ENCODE results near the gene OTOP3. TPM values are rescaled to one million over a fixed set of nuclear protein-coding genes. Genes with fewer than 3 reads are reported as not detected.

Gene OTOP3
- total and polyA plus RNA-seq, 9 donors, result 0.89 TPM; not detected in 8

DNA sequence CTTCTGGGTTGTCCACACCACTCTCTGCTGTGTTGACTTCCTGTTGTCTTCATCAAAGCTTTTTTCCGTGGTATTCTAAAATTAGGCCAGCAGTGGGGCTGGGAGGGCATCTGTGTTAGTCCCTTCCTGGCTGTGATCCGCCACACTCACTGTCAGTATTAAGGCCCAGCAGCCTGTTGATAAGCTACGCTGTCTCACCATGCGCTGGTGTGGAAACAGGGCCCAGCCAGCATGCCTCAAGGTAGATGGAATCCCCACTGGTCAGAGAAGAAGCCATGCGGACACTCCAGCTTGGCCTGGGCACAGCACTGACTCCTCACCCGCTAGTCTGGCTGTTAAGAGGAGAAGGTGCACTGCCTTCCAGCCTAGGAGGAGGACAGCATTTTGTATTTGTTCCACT lies 63.1 kb downstream of the OTOP3 start:
- Histone ChIP-seq H3K27ac (ENCODE audit: low read length) (peak overlapping the region; percentile 7), H3K36me3 (ENCODE audit: control insufficient read depth, insufficient read depth, low read length) (peaks cover 32% of the 10 kb centered on the region), H3K27me3 (ENCODE audit: control insufficient read depth, insufficient read depth, low read length) (no peaks in the 10 kb centered on the region), H3K4me3 (ENCODE audit: low read length) (no peak overlapping the region), H3K9me3 (replicated peaks; ENCODE audit: control insufficient read depth, low read depth, low read length) (no peaks in the 10 kb centered on the region), H3K4me1 (ENCODE audit: control insufficient read depth, insufficient read depth, low read length) (peaks cover 4% of the 10 kb centered on the region)
- DNase-seq, result no peak
- 94% methylated on average over 5 of the region's 6 CpGs for WGBS (ENCODE audit: insufficient coverage)

GRCh38 chr17:74999523-74999922 lies 63.8 kb downstream of the OTOP3 start:
- WGBS (ENCODE audit: insufficient coverage), result 76% methylated on average over 3 of the region's 4 CpGs

More at GRCh38 chr17:74999523-74999922, 63.8 kb downstream of the OTOP3 start:
- Histone ChIP-seq H3K4me1 (ENCODE audit: control insufficient read depth, insufficient read depth, low read length) (peaks cover 4% of the 10 kb centered on the region), H3K9me3 (replicated peaks; ENCODE audit: control insufficient read depth, low read depth, low read length) (no peaks in the 10 kb centered on the region), H3K36me3 (ENCODE audit: control insufficient read depth, insufficient read depth, low read length) (peaks cover 35% of the 10 kb centered on the region), H3K27me3 (ENCODE audit: control insufficient read depth, insufficient read depth, low read length) (no peaks in the 10 kb centered on the region), H3K27ac (ENCODE audit: low read length) (no peak overlapping the region), H3K4me3 (ENCODE audit: low read length) (no peak overlapping the region)
- no peak for DNase-seq

Other genes with a start within 250 kb of the OTOP3 start
- 0.22 TPM for gene CD300LF, start 223.0 kb upstream of the OTOP3 start, total RNA-seq
- gene CD300LF, start 223.0 kb upstream of the OTOP3 start, polyA plus RNA-seq (ENCODE audit: insufficient read depth in 1 of 8, insufficient read length in 8 of 8, low replicate concordance in 1 of 8), result under 1 TPM; 0.21 to 0.65 (median 0.47) TPM
- gene RAB37, start 198.6 kb upstream of the OTOP3 start, total RNA-seq, result 0.53 TPM
- 1 to 10 TPM in 5 of 8 donors, under 1 TPM in 3; 0.80 to 1.7 (median 1.1) TPM for gene RAB37, start 198.6 kb upstream of the OTOP3 start, polyA plus RNA-seq (ENCODE audit: insufficient read depth in 1 of 8, insufficient read length in 8 of 8, low replicate concordance in 1 of 8)
- gene NHERF1, start 187.3 kb upstream of the OTOP3 start, total RNA-seq, result 3.5 TPM
- 10 to 100 TPM in 2 of 8 donors, 1 to 10 TPM in 6; 5.3 to 24.4 (median 8.2) TPM for gene NHERF1, start 187.3 kb upstream of the OTOP3 start, polyA plus RNA-seq (ENCODE audit: insufficient read depth in 1 of 8, insufficient read length in 8 of 8, low replicate concordance in 1 of 8)
- 34.0 TPM for gene NAT9, start 159.6 kb upstream of the OTOP3 start, total RNA-seq
- gene NAT9, start 159.6 kb upstream of the OTOP3 start, polyA plus RNA-seq (ENCODE audit: insufficient read depth in 1 of 8, insufficient read length in 8 of 8, low replicate concordance in 1 of 8), result 10 to 100 TPM; 35.3 to 48.6 (median 37.7) TPM
- 2.3 TPM for gene GRIN2C, start 76.0 kb upstream of the OTOP3 start, total RNA-seq
- 1 to 10 TPM in 4 of 8 donors, under 1 TPM in 4; 0.64 to 1.6 (median 0.99) TPM for gene GRIN2C, start 76.0 kb upstream of the OTOP3 start, polyA plus RNA-seq (ENCODE audit: insufficient read depth in 1 of 8, insufficient read length in 8 of 8, low replicate concordance in 1 of 8)
- 2.7 TPM for gene FDXR, start 62.9 kb upstream of the OTOP3 start, total RNA-seq
- 1 to 10 TPM; 2.4 to 5.4 (median 3.0) TPM for gene FDXR, start 62.9 kb upstream of the OTOP3 start, polyA plus RNA-seq (ENCODE audit: insufficient read depth in 1 of 8, insufficient read length in 8 of 8, low replicate concordance in 1 of 8)
- not detected for gene FADS6, start 42.3 kb upstream of the OTOP3 start, total RNA-seq
- under 1 TPM in 5 of 8 donors, not detected in 3; 0.07 to 0.56 (median 0.09) TPM for gene FADS6, start 42.3 kb upstream of the OTOP3 start, polyA plus RNA-seq (ENCODE audit: insufficient read depth in 1 of 8, insufficient read length in 8 of 8, low replicate concordance in 1 of 8)
- gene USH1G, start 12.6 kb upstream of the OTOP3 start, total RNA-seq, result not detected
- gene USH1G, start 12.6 kb upstream of the OTOP3 start, polyA plus RNA-seq (ENCODE audit: insufficient read depth in 1 of 8, insufficient read length in 8 of 8, low replicate concordance in 1 of 8), result under 1 TPM in 4 of 8 donors, not detected in 4; 0.02 to 0.53 (median 0.07) TPM
- not detected for gene OTOP2, start 11.6 kb upstream of the OTOP3 start, total RNA-seq
- gene OTOP2, start 11.6 kb upstream of the OTOP3 start, polyA plus RNA-seq (ENCODE audit: insufficient read depth in 1 of 8, insufficient read length in 8 of 8, low replicate concordance in 1 of 8), result not detected
- gene HID1, start 36.9 kb downstream of the OTOP3 start, total RNA-seq, result 2.7 TPM
- 10 to 100 TPM in 1 of 8 donors, 1 to 10 TPM in 7; 4.3 to 12.6 (median 6.8) TPM for gene HID1, start 36.9 kb downstream of the OTOP3 start, polyA plus RNA-seq (ENCODE audit: insufficient read depth in 1 of 8, insufficient read length in 8 of 8, low replicate concordance in 1 of 8)
- 3.4 TPM for gene CDR2L, start 51.7 kb downstream of the OTOP3 start, total RNA-seq
- gene CDR2L, start 51.7 kb downstream of the OTOP3 start, polyA plus RNA-seq (ENCODE audit: insufficient read depth in 1 of 8, insufficient read length in 8 of 8, low replicate concordance in 1 of 8), result 10 to 100 TPM in 2 of 8 donors, 1 to 10 TPM in 6; 7.7 to 12.2 (median 8.9) TPM
- 34.0 TPM for gene MRPL58, start 76.8 kb downstream of the OTOP3 start, total RNA-seq
- 10 to 100 TPM; 17.6 to 25.2 (median 21.1) TPM for gene MRPL58, start 76.8 kb downstream of the OTOP3 start, polyA plus RNA-seq (ENCODE audit: insufficient read depth in 1 of 8, insufficient read length in 8 of 8, low replicate concordance in 1 of 8)
- 332 TPM for gene ATP5PD, start 111.1 kb downstream of the OTOP3 start, total RNA-seq
- gene ATP5PD, start 111.1 kb downstream of the OTOP3 start, polyA plus RNA-seq (ENCODE audit: insufficient read depth in 1 of 8, insufficient read length in 8 of 8, low replicate concordance in 1 of 8), result 100 to 1,000 TPM; 216 to 280 (median 246) TPM
- 16.8 TPM for gene KCTD2, start 111.3 kb downstream of the OTOP3 start, total RNA-seq
- 10 to 100 TPM; 19.8 to 24.7 (median 22.2) TPM for gene KCTD2, start 111.3 kb downstream of the OTOP3 start, polyA plus RNA-seq (ENCODE audit: insufficient read depth in 1 of 8, insufficient read length in 8 of 8, low replicate concordance in 1 of 8)
- gene SLC16A5, start 152.1 kb downstream of the OTOP3 start, total RNA-seq, result 4.4 TPM
- 10 to 100 TPM in 2 of 8 donors, 1 to 10 TPM in 6; 7.8 to 12.7 (median 8.4) TPM for gene SLC16A5, start 152.1 kb downstream of the OTOP3 start, polyA plus RNA-seq (ENCODE audit: insufficient read depth in 1 of 8, insufficient read length in 8 of 8, low replicate concordance in 1 of 8)
- gene ARMC7, start 174.1 kb downstream of the OTOP3 start, total RNA-seq, result 2.4 TPM
- gene ARMC7, start 174.1 kb downstream of the OTOP3 start, polyA plus RNA-seq (ENCODE audit: insufficient read depth in 1 of 8, insufficient read length in 8 of 8, low replicate concordance in 1 of 8), result 1 to 10 TPM; 6.2 to 7.9 (median 7.5) TPM
- gene NT5C, start 195.8 kb downstream of the OTOP3 start, total RNA-seq, result 55.6 TPM
- 10 to 100 TPM; 38.3 to 53.8 (median 42.4) TPM for gene NT5C, start 195.8 kb downstream of the OTOP3 start, polyA plus RNA-seq (ENCODE audit: insufficient read depth in 1 of 8, insufficient read length in 8 of 8, low replicate concordance in 1 of 8)
- 138 TPM for gene JPT1, start 218.6 kb downstream of the OTOP3 start, total RNA-seq
- gene JPT1, start 218.6 kb downstream of the OTOP3 start, polyA plus RNA-seq (ENCODE audit: insufficient read depth in 1 of 8, insufficient read length in 8 of 8, low replicate concordance in 1 of 8), result 100 to 1,000 TPM; 223 to 361 (median 294) TPM
- 242 TPM for gene SUMO2, start 247.1 kb downstream of the OTOP3 start, total RNA-seq
- 100 to 1,000 TPM; 340 to 477 (median 387) TPM for gene SUMO2, start 247.1 kb downstream of the OTOP3 start, polyA plus RNA-seq (ENCODE audit: insufficient read depth in 1 of 8, insufficient read length in 8 of 8, low replicate concordance in 1 of 8)

Data from muscle of leg (tissue), 11 donors.